Glutamatergic neuron (in vitro differentiated cells): ENCODE measurements around the gene C7orf33. TPM values are rescaled to one million over a fixed set of nuclear protein-coding genes. Genes with fewer than 3 reads are reported as not detected.

ENCODE experiments used
- DNase-seq: peaks from one replicate; pipeline ENCODE4 v3.0.0; 2022
- H3K27ac Mint-ChIP-seq: one replicate; pipeline ENCODE4 v1.8.0; 2020; ENCODE audit warnings: mild to moderate bottlenecking, mixed read lengths, inconsistent platforms; ENCODE audit not compliant: unreplicated experiment
- H3K27me3 Mint-ChIP-seq: one replicate; pipeline ENCODE4 v1.8.0; 2020; ENCODE audit warnings: mild to moderate bottlenecking, moderate library complexity, mixed read lengths, inconsistent platforms; ENCODE audit not compliant: unreplicated experiment
- H3K36me3 Mint-ChIP-seq: one replicate; pipeline ENCODE4 v1.8.0; 2020; ENCODE audit warnings: mild to moderate bottlenecking, mixed read lengths, inconsistent platforms; ENCODE audit not compliant: unreplicated experiment
- H3K4me1 Mint-ChIP-seq: one replicate; pipeline ENCODE4 v1.8.0; 2020; ENCODE audit warnings: mild to moderate bottlenecking, low read depth, mixed read lengths, inconsistent platforms; ENCODE audit not compliant: unreplicated experiment
- H3K4me3 Mint-ChIP-seq: one replicate; pipeline ENCODE4 v1.8.0; 2020; ENCODE audit warnings: mild to moderate bottlenecking, mixed read lengths, inconsistent platforms; ENCODE audit not compliant: unreplicated experiment
- H3K9me3 Mint-ChIP-seq: one replicate; pipeline ENCODE4 v1.8.0; 2020; ENCODE audit warnings: mild to moderate bottlenecking, moderate library complexity, mixed read lengths, inconsistent platforms; ENCODE audit not compliant: unreplicated experiment
- CTCF ChIP-seq: fragments of 200-600 bp; sonication (generic); IDR thresholded peaks from one replicate; pipeline ENCODE4 v1.5.0; 2021; ENCODE audit not compliant: partially characterized antibody, unreplicated experiment
- total RNA-seq: library from RNA; stranded (reverse); fragmentation: NEBNext Ultra II Directional; extraction: Animal tissue kit (Norgen Biotek cat#: 25700); gene quantifications from one replicate; pipeline ENCODE4 v1.2.1, GENCODE V29; 2021; ENCODE audit not compliant: unreplicated experiment

The C7orf33 gene
- total RNA-seq, 1 donor from 2014 or later = not detected

GRCh38 chr7:148598351-148598750 lies 7.8 kb downstream of the C7orf33 start:
- TF ChIP-seq CTCF = no peak
- Mint-ChIP-seq H3K27me3 (peaks cover 2% of the 10 kb centered on the region), H3K4me3 (no peak overlapping the region), H3K9me3 (peaks cover under 1% of the 10 kb centered on the region), H3K36me3 (peaks cover 9% of the 10 kb centered on the region), H3K27ac (no peak overlapping the region), H3K4me1 (peaks cover 2% of the 10 kb centered on the region)
- DNase-seq = no peak

GRCh38 chr7:148605350-148605749 lies 14.8 kb downstream of the C7orf33 start:
- Mint-ChIP-seq H3K4me1 (peaks cover 20% of the 10 kb centered on the region), H3K9me3 (peaks cover 8% of the 10 kb centered on the region), H3K27me3 (no peaks in the 10 kb centered on the region), H3K36me3 (peaks cover 8% of the 10 kb centered on the region), H3K4me3 (no peak overlapping the region), H3K27ac (no peak overlapping the region)
- TF ChIP-seq CTCF = no peak
- no peak for DNase-seq

GRCh38 chr7:148607151-148607661 lies 16.6 kb downstream of the C7orf33 start:
- peak overlapping the region; percentile 80 for H3K27ac Mint-ChIP-seq
- peaks cover 24% of the 10 kb centered on the region for H3K4me1 Mint-ChIP-seq
- H3K4me3 Mint-ChIP-seq = peak overlapping the region; percentile 25

GRCh38 chr7:148609045-148609725 lies 18.6 kb downstream of the C7orf33 start:
- Mint-ChIP-seq H3K36me3 (peaks cover 8% of the 10 kb centered on the region), H3K9me3 (peaks cover 11% of the 10 kb centered on the region), H3K4me3 (no peak overlapping the region), H3K4me1 (peaks cover 29% of the 10 kb centered on the region), H3K27me3 (peaks cover 2% of the 10 kb centered on the region), H3K27ac (no peak overlapping the region)
- DNase-seq = no peak
- no peak for TF ChIP-seq CTCF

More at GRCh38 chr7:148607151-148607661, 16.6 kb downstream of the C7orf33 start:
- TF ChIP-seq CTCF = no peak
- Mint-ChIP-seq H3K27me3 (peaks cover 2% of the 10 kb centered on the region), H3K9me3 (peaks cover 12% of the 10 kb centered on the region), H3K36me3 (peaks cover 8% of the 10 kb centered on the region)
- no peak for DNase-seq

DNA sequence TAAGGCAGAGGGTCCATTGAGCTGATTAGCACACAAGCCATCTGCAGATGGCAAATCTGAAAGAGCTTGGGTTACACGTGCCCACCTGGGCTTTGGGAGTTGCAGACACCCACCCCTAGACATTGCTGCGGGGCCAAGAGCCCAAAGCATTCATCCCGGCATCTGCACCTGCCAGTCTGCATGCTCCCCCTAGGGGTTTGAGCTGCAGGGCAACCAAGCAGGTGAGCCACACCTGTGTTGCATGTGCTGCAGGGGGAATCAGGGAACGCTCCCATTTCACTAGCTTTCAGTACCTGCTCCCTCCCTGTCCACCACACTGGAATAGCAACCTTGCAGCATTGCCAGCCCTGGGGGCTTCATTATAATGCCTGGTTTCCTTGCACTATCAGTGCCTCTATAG lies 21.1 kb downstream of the C7orf33 start:
- Mint-ChIP-seq H3K4me1 (peaks cover 26% of the 10 kb centered on the region), H3K36me3 (no peaks in the 10 kb centered on the region), H3K27me3 (peaks cover 2% of the 10 kb centered on the region), H3K27ac (no peak overlapping the region), H3K9me3 (peaks cover 12% of the 10 kb centered on the region), H3K4me3 (no peak overlapping the region)
- no peak for TF ChIP-seq CTCF
- no peak for DNase-seq
